ENCODE results near the gene PSMB7. TPM values are rescaled to one million over a fixed set of nuclear protein-coding genes. Genes with fewer than 3 reads are reported as not detected.
A peak's percentile ranks its signal among the peaks of the same experiment; 100 is the strongest.

PSMB7 gene
- total RNA-seq, 1 donor from 2014 or later: 73.2 TPM

DNA sequence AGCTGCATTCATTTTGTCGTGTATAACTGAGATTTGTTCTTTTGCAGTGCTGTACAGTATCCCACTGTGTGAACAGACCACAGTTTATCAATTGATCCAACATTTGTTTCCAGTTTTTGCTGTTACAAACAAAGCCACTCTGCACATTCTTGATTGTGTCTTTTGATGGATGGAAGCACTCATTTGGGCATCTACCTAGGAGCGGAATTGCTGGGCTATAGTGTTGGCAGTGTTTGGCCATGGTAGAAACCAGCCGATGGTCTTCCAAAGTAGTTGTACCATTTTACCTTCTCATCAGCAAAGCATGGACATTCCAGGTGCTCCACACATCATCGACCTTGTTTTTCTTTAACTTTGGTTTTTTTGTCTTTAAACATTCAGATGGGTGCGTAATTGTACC is 77.7 kb downstream of the PSMB7 start:
- DNase-seq: no peak
- intact Hi-C loops (cut with DNase I): no loop called here
- H3K36me3 ChIP-seq: peaks cover 93% of the 10 kb centered on the region
- H3K27me3 ChIP-seq (ENCODE audit: low read depth): no peaks in the 10 kb centered on the region
- H3K9me3 ChIP-seq: no peaks in the 10 kb centered on the region
- no peak for TF ChIP-seq CTCF (IDR thresholded peaks at IDR 0.05)
- ATAC-seq: no peak
- H3K27ac ChIP-seq: no peak overlapping the region
- no peak overlapping the region for H3K4me3 ChIP-seq
- H3K4me1 ChIP-seq: peaks cover 10% of the 10 kb centered on the region

GRCh38 chr9:124335320-124335707 is 79.9 kb downstream of the PSMB7 start:
- Histone ChIP-seq H3K4me1 (no peaks in the 10 kb centered on the region), H3K27ac (no peak overlapping the region), H3K4me3 (no peak overlapping the region), H3K9me3 (no peaks in the 10 kb centered on the region), H3K27me3 (ENCODE audit: low read depth) (no peaks in the 10 kb centered on the region), H3K36me3 (peaks cover 93% of the 10 kb centered on the region)
- ATAC-seq (no peak), DNase-seq (no peak)
- no peak for TF ChIP-seq CTCF (IDR thresholded peaks at IDR 0.05)
- intact Hi-C loops (cut with DNase I): no loop called here

- ATAC-seq (peak in 1 of 2 donors; percentile 20), DNase-seq (no peak)
- Histone ChIP-seq H3K27ac (no peak overlapping the region), H3K9me3 (no peaks in the 10 kb centered on the region), H3K4me3 (no peak overlapping the region), H3K27me3 (ENCODE audit: low read depth) (no peaks in the 10 kb centered on the region), H3K36me3 (peaks cover 93% of the 10 kb centered on the region), H3K4me1 (no peaks in the 10 kb centered on the region)
- no peak for TF ChIP-seq CTCF (IDR thresholded peaks at IDR 0.05)
- intact Hi-C loops (cut with DNase I): no loop called here
These were observed 80.5 kb downstream of the PSMB7 start for GRCh38 chr9:124334568-124335319.

- no peak for DNase-seq
- Histone ChIP-seq H3K4me3 (no peak overlapping the region), H3K27ac (no peak overlapping the region), H3K36me3 (peaks cover 93% of the 10 kb centered on the region), H3K27me3 (ENCODE audit: low read depth) (no peaks in the 10 kb centered on the region), H3K4me1 (no peaks in the 10 kb centered on the region), H3K9me3 (no peaks in the 10 kb centered on the region)
- ATAC-seq: no peak
- intact Hi-C loops (cut with DNase I): no loop called here
- no peak for TF ChIP-seq CTCF (IDR thresholded peaks at IDR 0.05)
These were observed 82.1 kb downstream of the PSMB7 start for GRCh38 chr9:124333203-124333579.

- Histone ChIP-seq H3K27ac (no peak overlapping the region), H3K27me3 (ENCODE audit: low read depth) (no peaks in the 10 kb centered on the region), H3K36me3 (peaks cover 93% of the 10 kb centered on the region), H3K9me3 (no peaks in the 10 kb centered on the region), H3K4me3 (no peak overlapping the region), H3K4me1 (no peaks in the 10 kb centered on the region)
- DNase-seq (no peak), ATAC-seq (no peak)
- intact Hi-C loops (cut with DNase I): no loop called here
- TF ChIP-seq CTCF (IDR thresholded peaks at IDR 0.05): no peak
These were observed 82.7 kb downstream of the PSMB7 start for GRCh38 chr9:124332361-124333202.

Data from lower lobe of right lung (tissue), 2 donors.